Stomach (tissue), 9 donors: ENCODE results near the gene LZTS2. TPM values are rescaled to one million over a fixed set of nuclear protein-coding genes. Genes with fewer than 3 reads are reported as not detected.
A peak's percentile ranks its signal among the peaks of the same experiment; 100 is the strongest.

Experiments
- DNase-seq, 2 donors: peaks; one replicate each; pipeline versions ENCODE4 v3.0.0 to v3.0.0-alpha.2; 2013 to 2019
- H3K27ac ChIP-seq, 5 donors: fragments of 200-600 bp in 4 of 5; sonication (generic) in 4 of 5; one replicate each; pipeline ENCODE4 v1.5.1; 2013 to 2019; ENCODE audit warnings: mild to moderate bottlenecking in 1 of 5, moderate library complexity in 1 of 5
- H3K27me3 ChIP-seq, 3 donors: fragments of 200-600 bp; sonication (generic); one replicate each; pipeline ENCODE4 v1.5.1; 2017 to 2019; ENCODE audit warnings: mixed run types in 1 of 3
- H3K36me3 ChIP-seq, 4 donors: fragments of 200-600 bp; sonication (generic); 1 replicate in 3 of 4; 2 replicates in 1 of 4; pipeline ENCODE4 v1.5.1; 2016 to 2019
- H3K4me1 ChIP-seq, 4 donors: fragments of 200-600 bp; sonication (generic); one replicate each; pipeline ENCODE4 v1.5.1; 2016 to 2019
- H3K4me3 ChIP-seq, 4 donors: fragments of 200-600 bp; sonication (generic) in 3 of 4; one replicate each; pipeline ENCODE4 v1.5.1; 2016 to 2019; ENCODE audit warnings: mild to moderate bottlenecking in 1 of 4
- H3K9me3 ChIP-seq, 4 donors: fragments of 200-600 bp; sonication (generic); one replicate each; pipeline ENCODE4 v1.5.1; 2016 to 2019
- EP300 ChIP-seq: sonication (generic); formaldehyde crosslinking; IDR thresholded peaks from one replicate; pipeline ENCODE4 v1.6.1; 2017; ENCODE audit warnings: antibody characterized with exemption
- POLR2A ChIP-seq, 4 donors: fragments of 450-650 bp; IDR thresholded peaks; one replicate each; pipeline ENCODE4 v1.6.1; 2016; ENCODE audit warnings: antibody characterized with exemption in 4 of 4, control low read depth in 2 of 4, mild to moderate bottlenecking in 1 of 4, moderate library complexity in 1 of 4
- POLR2AphosphoS5 ChIP-seq, 3 donors: sonication (generic); formaldehyde crosslinking; IDR thresholded peaks; one replicate each; pipeline ENCODE4 v1.6.1; 2016; ENCODE audit warnings: antibody characterized with exemption in 3 of 3
- WGBS, 5 donors: extraction: QIAGEN DNeasy Blood & Tissue Kit in 3 of 5; methylation state at CpG; one replicate each; pipeline versions ENCODE4 v1.1.5 to v1.1.7; 2013 to 2018; 5-methylcytosine and 5-hydroxymethylcytosine counted together
- intact Hi-C: fragments of 100-400 bp; cut with DNase I; formaldehyde crosslinking; loops from one replicate; pipeline ENCODE4 v1.15.1; 2023; ENCODE audit warnings: low total_unique reads
- polyA plus RNA-seq, 3 donors: library from polyadenylated mRNA; stranded (reverse); fragments of 200-250 nt; gene quantifications; one replicate each; pipeline ENCODE4 v1.2.3, GENCODE V29; 2013
- total RNA-seq, 5 donors: library from RNA; depleted of rRNA; stranded (reverse); fragments of >200 nt; gene quantifications; one replicate each; pipeline versions ENCODE4 v1.1.0 to v1.2.3, GENCODE V29; 2014 to 2016
- TF ChIP-seq, protein P1 (sequence below), 7 experiments: fragments of 450-650 bp in 4 of 7; fragments of 200-600 bp in 3 of 7; sonication (generic) in 3 of 7; IDR thresholded peaks; one replicate each; pipeline ENCODE4 v1.5.1; 2016 to 2019; ENCODE audit warnings: antibody characterized with exemption in 7 of 7, control low read depth in 2 of 7, mild to moderate bottlenecking in 1 of 7
- donor health status: healthy with polysubstance abuse.
- donor health status: Bipolar disorder and iron deficiency.
- donor health status: healthy.

LZTS2 gene
- total and polyA plus RNA-seq, 8 donors, result 34.7 to 70.7 (median 48.0) TPM

DNA sequence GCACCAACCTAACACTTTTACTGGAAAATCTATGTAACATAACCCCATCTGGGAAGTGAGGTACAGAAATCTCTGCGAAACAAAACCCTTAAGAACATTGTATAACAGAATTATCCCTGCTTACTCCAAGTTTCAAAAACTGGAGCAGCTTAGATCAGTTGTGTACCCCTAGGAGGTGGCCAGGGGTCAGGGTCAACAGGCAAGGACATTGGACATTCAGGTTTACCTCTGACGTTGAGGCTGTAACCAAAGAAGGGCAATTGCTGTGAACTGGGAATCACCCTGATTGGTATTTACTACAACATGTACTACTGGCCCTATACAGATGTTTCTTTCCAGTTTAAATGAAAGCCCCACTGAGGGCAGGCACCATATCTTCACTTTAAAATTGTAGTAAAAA, 44.5 kb downstream of the LZTS2 start:
- DNase-seq, result no peak
- 81 to 92% (median 84%) methylated on average over 2 of the region's 2 CpGs for WGBS, 5 donors
- Histone ChIP-seq H3K9me3 (no peaks in the 10 kb centered on the region), H3K36me3 (peaks cover 0 to 13% (median 11%) of the 10 kb centered on the region in 4 donors), H3K4me3 (no peak overlapping the region), H3K27me3 (peaks cover 14 to 40% (median 25%) of the 10 kb centered on the region in 3 donors), H3K27ac (peak overlapping the region in 1 of 5 donors; percentile 95), H3K4me1 (peaks cover 12 to 43% (median 40%) of the 10 kb centered on the region in 4 donors)
- intact Hi-C loops, result no loop called here
- TF ChIP-seq EP300, result no peak
- TF ChIP-seq, protein P1, sequence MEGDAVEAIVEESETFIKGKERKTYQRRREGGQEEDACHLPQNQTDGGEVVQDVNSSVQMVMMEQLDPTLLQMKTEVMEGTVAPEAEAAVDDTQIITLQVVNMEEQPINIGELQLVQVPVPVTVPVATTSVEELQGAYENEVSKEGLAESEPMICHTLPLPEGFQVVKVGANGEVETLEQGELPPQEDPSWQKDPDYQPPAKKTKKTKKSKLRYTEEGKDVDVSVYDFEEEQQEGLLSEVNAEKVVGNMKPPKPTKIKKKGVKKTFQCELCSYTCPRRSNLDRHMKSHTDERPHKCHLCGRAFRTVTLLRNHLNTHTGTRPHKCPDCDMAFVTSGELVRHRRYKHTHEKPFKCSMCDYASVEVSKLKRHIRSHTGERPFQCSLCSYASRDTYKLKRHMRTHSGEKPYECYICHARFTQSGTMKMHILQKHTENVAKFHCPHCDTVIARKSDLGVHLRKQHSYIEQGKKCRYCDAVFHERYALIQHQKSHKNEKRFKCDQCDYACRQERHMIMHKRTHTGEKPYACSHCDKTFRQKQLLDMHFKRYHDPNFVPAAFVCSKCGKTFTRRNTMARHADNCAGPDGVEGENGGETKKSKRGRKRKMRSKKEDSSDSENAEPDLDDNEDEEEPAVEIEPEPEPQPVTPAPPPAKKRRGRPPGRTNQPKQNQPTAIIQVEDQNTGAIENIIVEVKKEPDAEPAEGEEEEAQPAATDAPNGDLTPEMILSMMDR (IDR thresholded peaks at IDR 0.05), result no peak
- no peak for TF ChIP-seq POLR2A (IDR thresholded peaks at IDR 0.05)
- no peak for TF ChIP-seq POLR2AphosphoS5 (IDR thresholded peaks at IDR 0.05)

GRCh38 chr10:101046332-101047238, 47.0 kb downstream of the LZTS2 start:
- Histone ChIP-seq H3K4me1 (peaks cover 22 to 45% (median 42%) of the 10 kb centered on the region in 4 donors), H3K4me3 (no peak overlapping the region), H3K36me3 (no peaks in the 10 kb centered on the region), H3K27ac (no peak overlapping the region), H3K27me3 (peaks cover 15 to 64% (median 44%) of the 10 kb centered on the region in 3 donors), H3K9me3 (no peaks in the 10 kb centered on the region)
- intact Hi-C loops, result no loop called here
- DNase-seq, result no peak
- 28 to 61% (median 35%) methylated on average over 14 to 25 of the region's 25 CpGs for WGBS, 5 donors
- TF ChIP-seq, protein P1 (IDR thresholded peaks at IDR 0.05), result no peak
- TF ChIP-seq POLR2A (IDR thresholded peaks at IDR 0.05) (no peak), POLR2AphosphoS5 (IDR thresholded peaks at IDR 0.05) (no peak), EP300 (no peak)

DNA sequence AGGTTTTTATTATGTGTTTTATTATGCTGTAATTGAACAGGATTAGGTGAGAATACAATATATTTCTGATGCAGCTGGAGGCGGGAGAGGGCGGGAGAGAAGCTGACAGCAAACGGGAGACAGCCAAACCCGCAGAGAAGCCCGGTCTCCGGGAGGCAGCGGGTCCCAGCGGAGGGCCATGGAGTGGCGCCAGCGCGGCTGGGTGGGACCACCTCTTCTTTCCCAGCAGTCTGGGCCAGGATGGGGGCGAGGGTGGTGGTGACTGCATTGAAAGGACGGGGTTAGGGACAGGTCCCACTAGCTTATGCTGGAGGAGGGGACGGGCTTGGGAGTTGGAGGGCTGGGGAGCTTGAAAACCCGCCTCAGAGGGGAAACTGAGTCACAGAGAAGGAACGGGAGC, 47.7 kb downstream of the LZTS2 start:
- DNase-seq, result no peak

More for the DNA sequence above, 47.7 kb downstream of the LZTS2 start:
- Histone ChIP-seq H3K27me3 (peaks cover 15 to 71% (median 44%) of the 10 kb centered on the region in 3 donors), H3K4me1 (peaks cover 19 to 38% (median 36%) of the 10 kb centered on the region in 4 donors), H3K27ac (no peak overlapping the region), H3K4me3 (no peak overlapping the region), H3K36me3 (no peaks in the 10 kb centered on the region), H3K9me3 (no peaks in the 10 kb centered on the region)
- intact Hi-C loops, result no loop called here
- TF ChIP-seq POLR2A (IDR thresholded peaks at IDR 0.05) (no peak), EP300 (no peak), POLR2AphosphoS5 (IDR thresholded peaks at IDR 0.05) (no peak)
- TF ChIP-seq, protein P1 (IDR thresholded peaks at IDR 0.05), result no peak
- WGBS, 5 donors, result 23 to 32% (median 28%) methylated on average over 16 of the region's 16 CpGs
